GM18870 (cell line): Measurements from ENCODE around the gene TMEM107.

Experiments
- ATAC-seq: cut with Tn5 transposase; IDR thresholded peaks from one replicate; pipeline ENCODE4 v1.9.1; 2021; ENCODE audit warnings: moderate library complexity; ENCODE audit not compliant: unreplicated experiment

TMEM107 gene

GRCh38 chr17:8162997-8163977 lies 12.9 kb downstream of the TMEM107 start:
- ATAC-seq, result no peak

DNA sequence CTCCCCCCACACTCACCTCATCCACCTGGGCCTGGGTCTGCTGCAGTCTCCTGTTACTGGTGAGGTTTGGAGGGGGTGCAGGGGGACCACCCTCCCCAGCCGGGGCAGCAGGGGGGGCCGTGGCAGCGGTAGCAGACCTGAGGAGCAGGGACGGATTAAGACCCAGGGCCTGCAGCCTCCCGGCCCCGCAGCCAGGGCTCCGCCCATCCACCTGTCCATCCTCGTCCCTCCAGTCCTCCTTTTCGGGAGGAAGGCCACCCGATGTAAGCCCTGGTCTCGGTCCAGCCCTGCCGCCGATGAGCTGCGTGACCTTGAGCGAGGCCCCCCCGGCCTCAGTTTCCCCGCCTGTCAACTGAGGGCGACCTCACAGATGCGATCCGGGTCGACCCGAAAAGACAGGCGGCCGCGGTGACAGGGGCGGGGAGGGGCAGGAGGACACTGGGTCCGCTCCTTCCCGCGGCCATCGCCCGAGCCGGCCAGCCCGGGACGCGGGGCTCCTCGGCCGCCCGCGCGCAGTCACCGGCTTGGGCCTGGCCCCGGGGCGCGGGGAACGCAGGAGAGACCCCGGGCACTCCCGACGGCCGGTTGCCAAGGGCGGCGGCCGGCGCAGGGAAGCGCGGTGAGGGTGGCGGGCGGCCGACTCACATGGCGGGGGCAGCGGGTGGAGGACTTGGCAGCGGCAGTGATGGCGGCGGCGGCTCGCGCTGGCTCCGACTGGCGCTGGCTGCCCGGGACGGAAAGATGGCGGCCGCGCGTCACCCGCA lies 13.8 kb downstream of the TMEM107 start, which contains the start of gene VAMP2:
Gene VAMP2, minus strand, starts transcription at position 716 of the 764 bp plus-strand sequence. Its CDS starts 69 bp downstream, at position 647.
- no peak for ATAC-seq

DNA sequence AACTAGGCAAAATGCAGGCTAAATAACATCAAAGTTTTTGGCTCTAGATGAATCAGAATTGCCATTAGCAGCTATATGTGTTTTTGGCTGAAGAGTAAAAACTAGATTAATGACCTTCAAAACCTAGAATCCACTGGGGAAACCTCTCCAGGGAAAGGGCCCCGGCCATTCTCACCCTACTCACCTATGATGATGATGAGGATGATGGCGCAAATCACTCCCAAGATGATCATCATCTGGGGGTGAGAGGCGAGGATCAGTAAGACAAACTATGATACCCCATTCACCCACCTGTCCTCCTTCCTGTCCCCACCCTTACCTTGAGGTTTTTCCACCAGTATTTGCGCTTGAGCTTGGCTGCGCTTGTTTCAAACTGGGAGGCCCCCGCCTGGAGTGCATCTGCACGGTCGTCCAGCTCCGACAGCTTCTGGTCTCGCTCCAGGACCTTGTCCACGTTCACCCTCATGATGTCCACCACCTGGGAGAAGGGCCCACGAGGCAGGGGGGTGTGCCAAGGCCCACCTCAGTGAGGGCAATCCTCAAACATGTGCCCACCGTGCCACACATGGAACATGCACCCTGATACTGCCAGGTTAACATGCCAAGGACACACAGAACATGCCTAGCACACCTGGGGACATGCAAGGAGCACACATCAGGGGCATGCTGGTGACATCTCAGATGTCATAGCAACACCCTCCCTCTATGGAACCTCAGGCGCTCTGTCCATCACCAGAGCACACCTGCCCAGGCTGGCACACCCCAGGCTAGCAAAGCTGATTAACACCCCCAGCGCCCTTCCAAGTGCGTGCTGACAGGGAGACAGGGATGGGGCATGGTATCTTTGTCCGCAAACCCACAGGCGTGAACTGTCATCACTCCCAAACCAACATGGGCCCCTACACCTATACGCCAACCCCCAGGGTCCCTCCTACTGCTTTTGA lies 14.6 kb downstream of the TMEM107 start:
- ATAC-seq, result no peak

- no peak for ATAC-seq
Measured at GRCh38 chr17:8160741-8161221, 15.4 kb downstream of the TMEM107 start.

DNA sequence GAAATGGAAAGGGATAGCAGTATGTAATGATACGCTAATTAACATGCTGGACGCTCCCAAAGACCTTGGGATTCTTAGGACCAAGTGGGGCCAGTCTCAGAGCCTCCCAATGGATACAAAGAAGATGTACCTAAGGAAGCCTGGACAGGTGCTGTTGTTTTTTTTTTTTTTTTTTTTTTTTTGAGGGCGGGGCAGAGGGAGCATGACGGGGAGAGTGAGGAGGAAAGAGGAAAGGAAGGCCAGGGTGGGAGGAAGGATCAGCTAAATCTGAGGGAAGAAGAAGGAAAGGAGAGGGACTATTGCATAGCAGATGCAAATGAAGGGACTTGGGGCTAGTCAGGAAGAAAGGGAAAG lies 16.0 kb downstream of the TMEM107 start:
- ATAC-seq, result no peak

DNA sequence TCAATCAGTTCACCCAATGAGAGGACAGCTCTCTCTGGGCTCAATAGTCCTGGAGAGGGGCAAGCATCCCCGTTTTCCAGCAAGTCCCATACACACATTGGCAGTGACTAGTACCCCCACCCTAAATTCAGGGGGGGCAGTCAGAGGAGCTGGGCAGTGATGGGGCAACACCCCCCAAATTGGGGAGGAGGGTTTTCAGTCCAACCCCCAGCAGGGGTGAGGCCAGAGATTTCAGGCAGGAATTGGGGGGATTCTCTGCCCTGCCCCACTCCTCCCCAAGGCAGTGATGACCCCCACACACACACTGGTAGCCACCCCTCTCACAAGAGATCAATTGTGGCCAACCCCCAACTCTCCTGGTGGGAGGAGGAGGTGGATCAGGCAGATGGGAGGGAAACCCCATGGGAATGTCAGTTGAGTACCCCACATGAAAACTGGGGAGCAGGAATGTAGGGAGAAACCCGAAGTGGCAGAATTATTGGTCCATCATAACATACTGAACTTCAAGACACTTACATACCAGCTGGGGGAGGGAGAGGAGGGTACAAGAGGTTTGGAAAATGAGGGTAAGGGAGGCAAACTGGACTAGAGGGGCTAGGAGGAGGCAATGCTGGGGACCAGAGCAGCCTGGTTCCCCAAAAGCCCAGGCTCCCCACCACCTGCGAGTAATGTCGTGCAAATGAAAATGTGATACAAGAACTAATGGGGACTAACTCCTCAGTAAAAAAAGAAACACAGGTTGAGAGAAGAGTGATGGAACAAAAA lies 16.5 kb downstream of the TMEM107 start:
- no peak for ATAC-seq

- no peak for ATAC-seq
Measured at GRCh38 chr17:8159032-8159400, 17.2 kb downstream of the TMEM107 start.

- no peak for ATAC-seq
Measured at GRCh38 chr17:8158267-8159031, 17.7 kb downstream of the TMEM107 start.

GRCh38 chr17:8156246-8156992 lies 19.8 kb downstream of the TMEM107 start:
- peak; percentile 82 for ATAC-seq

- ATAC-seq, result no peak
Measured at GRCh38 chr17:8155996-8156245, 20.3 kb downstream of the TMEM107 start.

DNA sequence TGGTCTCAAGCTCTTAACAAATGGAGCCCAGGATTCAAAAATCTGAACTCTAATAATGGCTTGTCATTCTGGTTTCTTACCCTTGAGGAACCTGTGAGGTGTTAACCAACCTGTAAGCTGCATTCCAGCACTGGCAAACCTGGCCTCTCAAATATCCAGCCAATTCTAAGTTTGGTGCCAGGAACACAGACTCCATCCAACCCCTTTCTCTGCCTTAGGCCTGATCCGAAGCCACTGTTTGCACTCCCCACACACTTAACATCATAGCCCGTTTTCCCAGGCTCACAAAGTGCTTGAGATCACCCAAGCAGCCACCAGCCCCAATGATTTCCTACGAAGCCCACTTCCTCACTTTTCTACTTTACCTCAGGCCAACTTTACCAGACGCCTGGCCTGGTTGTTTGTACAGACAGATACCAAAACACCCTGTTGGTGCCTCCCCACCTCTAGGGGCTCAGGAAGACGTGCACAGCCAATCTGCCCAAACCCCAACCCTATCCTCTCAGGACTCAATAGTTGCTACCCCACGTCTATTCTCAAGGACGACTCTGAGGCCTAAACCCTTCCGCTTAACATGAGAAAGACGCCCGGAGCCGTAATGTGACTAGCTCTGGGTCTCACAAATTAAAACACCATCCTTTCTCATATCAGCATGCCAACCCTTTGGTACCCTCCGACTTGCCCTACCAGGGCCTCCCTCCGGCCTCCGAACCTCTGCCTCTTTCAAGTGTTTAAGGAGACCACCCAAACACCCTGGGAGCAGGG lies 20.8 kb downstream of the TMEM107 start:
- ATAC-seq, result no peak

GRCh38 chr17:8154608-8155155 lies 21.5 kb downstream of the TMEM107 start:
- ATAC-seq, result no peak

GRCh38 chr17:8153957-8154607 lies 22.1 kb downstream of the TMEM107 start:
- ATAC-seq, result no peak

DNA sequence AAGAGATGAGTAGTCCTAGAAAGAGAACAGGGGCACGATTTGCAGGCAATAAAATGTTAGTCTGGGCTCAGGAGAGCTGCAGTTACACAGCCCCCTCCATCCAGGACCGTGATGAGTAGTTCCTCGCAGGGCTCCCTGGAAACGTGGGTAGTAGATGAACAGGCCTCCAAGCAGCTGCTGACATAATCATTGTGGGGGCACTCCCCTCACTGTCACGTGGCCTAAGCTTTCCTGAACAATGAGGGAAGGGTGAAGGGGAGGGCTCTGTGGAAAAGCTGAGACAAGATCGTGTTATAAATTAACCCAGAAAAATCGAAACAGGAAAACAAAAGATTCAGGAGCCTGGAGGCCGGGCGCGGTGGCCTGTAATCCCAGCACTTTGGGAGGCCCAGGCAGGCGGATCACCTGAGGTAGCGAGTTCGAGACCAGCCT lies 22.6 kb downstream of the TMEM107 start:
- no peak for ATAC-seq

GRCh38 chr17:8153031-8153451 lies 23.1 kb downstream of the TMEM107 start:
- ATAC-seq, result no peak

DNA sequence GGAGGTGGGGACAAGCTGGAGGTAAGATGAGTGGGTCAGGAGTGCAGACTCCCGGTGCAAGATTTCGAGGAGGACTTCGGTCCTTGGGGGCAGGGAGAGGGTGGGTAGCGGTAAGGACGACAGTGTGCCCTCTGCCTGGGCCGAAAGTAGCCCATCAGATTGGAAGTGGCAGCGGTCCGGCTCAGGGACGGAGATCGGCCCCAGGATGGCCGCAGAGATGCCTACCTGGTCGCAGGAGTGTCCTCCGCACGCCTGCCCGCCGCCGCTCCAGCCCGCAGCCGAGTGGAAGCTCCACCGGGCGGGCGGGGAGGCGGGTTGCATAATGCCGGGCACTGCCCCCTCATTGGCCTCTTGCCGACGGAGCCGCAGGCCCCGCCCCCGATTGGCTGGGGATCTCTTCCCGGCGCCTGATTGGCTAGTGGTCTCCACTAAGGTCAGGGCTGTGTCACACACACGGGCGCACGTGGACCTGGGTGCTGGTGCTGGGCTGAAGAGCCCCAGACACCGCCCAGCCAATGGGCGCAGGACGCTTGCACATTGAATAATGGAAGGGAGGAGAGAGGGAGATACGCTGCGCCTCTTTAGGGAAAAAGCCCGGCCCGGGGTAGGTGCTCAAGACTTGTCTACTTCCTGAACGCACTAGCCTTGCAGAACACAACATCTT lies 23.9 kb downstream of the TMEM107 start, which contains the start of gene PER1:
Gene PER1, minus strand, starts transcription at position 293 of the 664 bp plus-strand sequence. CDS start 1,698 bp downstream, outside the sequence.
- no peak for ATAC-seq
